ENCODE results near the gene PTPRJ.

GRCh38 chr11:47967577-47968525, 12.5 kb upstream of the PTPRJ start:
- TF ChIP-seq POLR2A (IDR thresholded peaks at IDR 0.05) (no peak), POLR2AphosphoS5 (IDR thresholded peaks at IDR 0.05) (no peak), CTCF (IDR thresholded peaks at IDR 0.05) (no peak)

Measured in sigmoid colon (tissue), 4 donors.